Peyer's patch (tissue), 4 donors: ENCODE data around the gene YPEL1.
A peak's percentile ranks its signal among the peaks of the same experiment; 100 is the strongest.

Experiments
- CTCF ChIP-seq, 6 experiments: fragments of 450-650 bp in 4 of 6; fragments of 200-600 bp in 2 of 6; sonication (generic) in 1 of 6; IDR thresholded peaks; one replicate each; pipeline ENCODE4 v1.5.1; 2017 to 2019; ENCODE audit warnings: antibody characterized with exemption in 6 of 6, mild to moderate bottlenecking in 3 of 6, moderate library complexity in 1 of 6
- POLR2A ChIP-seq, 2 donors: fragments of 450-650 bp; IDR thresholded peaks; one replicate each; pipeline ENCODE4 v1.5.1; 2017; ENCODE audit warnings: antibody characterized with exemption in 2 of 2, mild to moderate bottlenecking in 2 of 2, moderate library complexity in 2 of 2

GRCh38 chr22:21766691-21767462 lies 31.3 kb upstream of the YPEL1 start:
- peak in 1 of 2 donors; percentile 10 for TF ChIP-seq POLR2A (IDR thresholded peaks at IDR 0.05)
- no peak for TF ChIP-seq CTCF (IDR thresholded peaks at IDR 0.05)
